ENCODE data around the gene TNRC6C. TPM values are rescaled to one million over a fixed set of nuclear protein-coding genes. Genes with fewer than 3 reads are reported as not detected.
"Not testable (repeated sequence)": the region's sequence is repeated elsewhere in the genome, so short reads cannot be mapped to it uniquely, and the experiment has no call there.

TNRC6C gene
- total RNA-seq, 2 donors from 2014 or later, result 31.0 to 48.1 TPM

DNA sequence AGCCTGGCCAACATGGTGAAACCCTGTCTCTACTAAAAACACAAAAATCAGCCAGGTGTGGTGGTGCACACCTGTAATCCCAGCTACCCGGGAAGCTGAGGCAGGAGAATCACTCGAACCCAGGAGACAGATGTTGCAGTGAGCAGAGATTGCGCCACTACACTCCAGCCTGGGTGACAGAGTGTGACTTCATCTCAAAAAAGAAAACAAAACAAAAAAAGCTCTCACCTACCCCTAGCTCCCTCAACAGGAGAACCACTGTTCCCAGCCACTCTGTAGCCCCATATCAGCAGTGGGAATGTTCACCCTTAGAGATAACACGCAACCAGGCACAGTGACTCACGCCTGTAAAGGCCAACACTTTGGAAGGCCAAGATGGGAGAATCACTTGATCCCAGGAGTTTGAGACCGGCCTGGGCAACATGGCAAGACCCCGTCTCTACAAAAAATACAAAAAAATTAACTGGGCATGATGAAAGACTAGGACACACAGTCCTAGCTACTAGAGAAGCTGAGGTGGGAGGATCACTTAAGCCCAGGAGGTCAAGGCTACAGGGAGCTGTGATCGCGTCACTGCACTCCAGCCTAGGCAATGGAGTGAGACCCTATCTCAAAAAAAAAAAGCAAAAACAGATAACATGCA is 177.5 kb downstream of the TNRC6C start:
- DNase-seq (ENCODE audit: low spot score), result no peak
- intact Hi-C loops (cut with DNase I), result no loop called here

DNA sequence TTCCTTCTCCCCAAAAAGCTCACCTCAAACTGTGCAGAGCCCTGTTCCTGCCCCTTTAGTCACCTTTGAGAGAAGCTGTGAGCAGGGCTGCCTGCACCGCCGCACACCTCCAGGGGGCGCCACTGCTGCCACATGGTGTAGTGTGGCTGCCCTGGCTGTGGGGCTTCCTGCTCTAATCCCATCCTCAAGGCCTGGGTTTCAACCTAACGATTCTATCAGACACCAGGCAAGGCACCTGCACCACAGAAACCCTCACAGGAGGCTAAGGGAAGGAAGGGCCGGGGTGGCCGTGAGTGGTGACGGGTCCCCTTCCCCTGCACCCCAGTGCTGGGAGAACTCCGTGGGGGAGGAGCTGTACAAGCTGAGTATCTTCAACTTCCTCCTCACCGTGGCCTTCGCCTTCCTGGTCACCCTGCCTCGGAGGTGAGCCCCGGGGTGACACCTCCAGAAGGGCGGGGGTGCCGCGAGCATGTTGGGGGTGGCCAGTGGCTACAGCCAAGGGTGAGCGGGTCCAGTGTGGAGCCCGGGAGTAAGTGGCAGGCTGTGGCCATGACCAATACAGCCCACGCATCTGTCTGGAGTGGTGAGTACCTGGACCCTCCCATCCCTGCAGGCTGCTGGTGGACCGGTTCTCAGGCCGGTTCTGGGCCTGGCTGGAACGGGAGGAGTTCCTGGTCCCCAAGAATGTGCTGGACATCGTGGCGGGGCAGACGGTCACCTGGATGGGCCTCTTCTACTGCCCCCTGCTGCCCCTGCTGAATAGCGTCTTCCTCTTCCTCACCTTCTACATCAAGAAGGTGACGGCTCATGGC is 179.1 kb downstream of the TNRC6C start:
- DNase-seq (ENCODE audit: low spot score), result no peak
- intact Hi-C loops (cut with DNase I), result no loop called here

DNA sequence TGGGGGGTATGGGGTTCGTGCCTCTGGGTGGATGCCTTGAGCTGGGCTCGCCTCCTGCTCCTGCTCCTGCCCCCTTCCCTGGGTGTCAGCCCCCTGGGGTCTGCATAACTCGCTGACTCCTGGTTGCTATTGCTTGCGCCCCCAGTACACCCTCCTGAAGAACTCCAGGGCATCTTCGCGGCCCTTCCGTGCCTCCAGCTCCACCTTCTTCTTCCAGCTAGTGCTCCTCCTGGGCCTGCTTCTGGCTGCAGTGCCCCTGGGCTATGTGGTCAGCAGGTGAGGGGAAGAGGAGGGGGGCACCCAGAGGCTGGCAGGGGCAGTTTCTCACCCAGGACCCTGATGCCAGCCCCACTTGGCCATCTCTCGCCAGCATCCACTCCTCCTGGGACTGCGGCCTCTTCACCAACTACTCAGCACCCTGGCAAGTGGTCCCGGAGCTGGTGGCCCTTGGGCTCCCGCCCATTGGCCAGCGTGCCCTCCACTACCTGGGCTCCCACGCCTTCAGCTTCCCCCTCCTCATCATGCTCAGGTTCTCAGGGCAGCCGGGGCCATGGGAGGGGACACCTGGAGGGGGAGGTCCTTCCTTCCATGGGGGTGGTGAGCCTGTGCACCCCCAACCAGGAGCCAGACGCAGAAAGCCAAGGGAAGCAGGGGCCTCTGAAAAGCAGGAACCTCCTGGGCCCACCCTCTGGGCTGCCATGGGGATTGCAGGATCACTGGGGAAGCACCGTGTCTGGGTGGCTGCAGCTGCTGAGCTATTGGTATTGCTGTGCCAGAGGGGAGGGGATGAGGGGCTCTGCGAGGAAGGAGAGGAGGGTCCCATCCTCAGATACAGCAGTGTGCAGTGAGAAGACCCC is 179.9 kb downstream of the TNRC6C start:
- intact Hi-C loops (cut with DNase I), result no loop called here
- DNase-seq (ENCODE audit: low spot score), result no peak

DNA sequence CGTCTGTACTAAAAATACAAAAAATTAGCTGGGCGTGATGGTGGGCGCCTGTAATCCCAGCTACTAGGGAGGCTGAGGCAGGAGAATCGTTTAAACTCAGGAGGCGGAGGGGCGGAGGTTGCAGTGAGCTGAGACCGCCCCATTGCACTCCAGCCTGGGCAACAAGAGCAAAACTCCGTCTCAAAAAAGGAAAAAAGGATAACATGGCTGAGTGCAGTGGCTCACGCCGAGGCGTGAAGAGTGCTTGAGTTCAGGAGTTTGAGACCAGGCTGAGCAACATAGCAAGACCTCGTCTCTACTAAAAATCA is 181.3 kb downstream of the TNRC6C start:
- DNase-seq (ENCODE audit: low spot score); intact Hi-C loops (cut with DNase I): not testable (repeated sequence)

DNA sequence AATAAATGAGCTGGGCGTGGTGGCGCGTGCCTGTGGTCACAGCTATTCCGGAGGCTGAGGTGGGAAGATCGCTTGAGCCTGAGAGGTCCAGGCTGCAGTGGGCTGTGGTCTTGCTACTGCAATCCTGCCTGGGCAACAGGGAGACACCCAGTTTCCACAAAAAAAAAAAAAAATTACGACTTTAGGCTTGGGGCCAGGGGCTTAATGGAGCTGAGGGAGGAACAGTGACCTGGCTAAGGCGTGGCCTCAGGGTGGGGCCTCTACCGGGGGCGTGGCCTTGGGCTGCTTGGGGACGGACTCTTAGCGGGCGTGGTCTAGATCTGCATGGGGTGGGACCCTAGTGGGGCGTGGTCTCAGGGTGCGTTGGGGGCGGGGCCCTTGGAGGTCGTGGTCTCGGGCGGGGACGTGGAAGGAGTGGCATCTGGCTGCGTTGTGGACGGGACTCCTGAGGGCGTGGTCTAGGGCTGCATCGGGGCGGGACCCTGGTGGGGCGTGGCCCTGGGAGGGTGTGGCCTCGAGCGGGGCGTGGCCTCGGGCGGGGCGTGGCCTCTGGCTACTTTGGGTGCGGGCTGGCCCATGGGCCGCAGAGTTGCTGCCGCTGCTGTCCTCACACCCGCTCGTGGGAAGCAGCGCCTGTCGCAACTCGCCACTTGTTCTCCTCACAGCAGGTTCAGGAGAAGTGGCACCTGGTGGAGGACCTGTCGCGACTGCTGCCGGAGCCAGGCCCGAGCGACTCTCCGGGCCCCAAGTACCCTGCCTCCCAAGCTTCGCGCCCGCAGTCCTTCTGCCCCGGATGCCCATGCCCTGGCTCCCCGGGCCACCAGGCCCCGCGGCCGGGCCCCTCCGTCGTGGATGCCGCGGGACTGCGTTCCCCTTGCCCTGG is 181.9 kb downstream of the TNRC6C start:
- peak; percentile 98 for DNase-seq (ENCODE audit: low spot score)
- intact Hi-C loops (cut with DNase I), result no loop called here

DNA sequence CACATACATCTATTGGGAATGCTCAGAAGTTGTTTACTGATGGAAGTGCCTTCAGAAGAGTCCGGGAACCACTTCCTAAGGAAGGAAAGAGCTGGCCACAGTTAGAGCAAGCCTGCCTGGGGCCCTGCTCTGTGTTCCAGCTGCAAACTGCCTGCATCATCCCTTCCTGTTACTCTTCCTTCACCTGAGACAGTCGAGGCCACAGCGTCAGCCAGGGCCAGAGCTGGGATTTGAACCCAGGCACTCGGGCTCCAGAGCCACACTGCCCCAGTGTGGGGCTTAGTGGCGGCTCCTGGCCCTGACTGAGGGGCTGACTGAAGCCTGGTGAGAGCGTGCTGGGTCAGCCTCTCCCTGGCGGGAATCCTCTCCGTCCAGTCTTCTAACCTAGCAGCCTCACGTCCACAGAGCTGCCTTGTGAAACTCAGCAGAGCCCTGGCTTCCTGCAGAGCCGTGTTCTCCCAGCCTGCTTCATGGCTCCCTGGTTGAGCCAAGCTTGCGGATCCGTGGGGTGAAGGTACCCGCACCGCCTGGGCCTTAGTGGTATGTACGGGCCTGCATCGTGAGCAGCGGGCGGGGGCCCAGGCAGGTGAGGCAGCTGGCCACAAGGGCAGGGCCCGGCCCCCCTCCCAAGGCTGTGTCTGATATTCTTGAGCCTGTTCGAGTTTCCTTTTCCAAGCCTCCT is 183.1 kb downstream of the TNRC6C start:
- intact Hi-C loops (cut with DNase I), result no loop called here
- peak; percentile 77 for DNase-seq (ENCODE audit: low spot score)

DNA sequence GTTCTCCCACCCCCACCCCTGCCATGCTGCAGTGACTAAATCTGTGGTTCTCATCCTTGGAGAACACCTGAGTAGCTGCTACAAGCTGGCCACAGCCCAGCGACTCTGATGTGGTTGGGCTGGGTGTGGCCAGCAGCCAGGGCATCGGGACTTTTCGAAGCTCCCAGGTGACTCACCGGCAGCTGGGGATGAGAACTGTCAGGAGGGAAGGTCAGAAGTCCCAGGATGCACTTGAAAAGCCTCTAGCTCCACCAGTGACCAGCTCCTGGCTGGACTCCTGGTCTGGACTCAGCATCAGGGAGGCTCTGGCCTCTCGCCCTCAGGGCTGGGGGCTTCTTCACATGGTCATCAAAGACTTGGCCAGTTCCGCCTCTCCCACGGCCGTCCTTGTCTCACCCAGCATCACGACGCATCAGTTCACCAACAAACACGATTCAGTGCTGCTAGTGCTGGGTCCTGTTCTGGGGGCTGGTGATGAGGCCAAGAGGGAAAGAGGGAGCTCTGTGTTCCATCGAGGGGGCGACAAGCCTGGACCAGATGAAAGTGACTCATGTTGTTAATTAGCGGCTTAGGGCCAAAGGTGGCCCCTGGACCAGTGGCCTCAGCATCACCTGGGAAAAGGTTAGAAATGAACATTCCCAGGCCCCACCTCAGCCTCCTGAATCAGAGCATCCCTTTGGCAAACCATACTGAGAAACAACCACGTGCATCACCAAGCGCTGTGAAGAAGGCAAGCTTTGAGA is 183.8 kb downstream of the TNRC6C start:
- DNase-seq (ENCODE audit: low spot score), result no peak
- intact Hi-C loops (cut with DNase I), result no loop called here

DNA sequence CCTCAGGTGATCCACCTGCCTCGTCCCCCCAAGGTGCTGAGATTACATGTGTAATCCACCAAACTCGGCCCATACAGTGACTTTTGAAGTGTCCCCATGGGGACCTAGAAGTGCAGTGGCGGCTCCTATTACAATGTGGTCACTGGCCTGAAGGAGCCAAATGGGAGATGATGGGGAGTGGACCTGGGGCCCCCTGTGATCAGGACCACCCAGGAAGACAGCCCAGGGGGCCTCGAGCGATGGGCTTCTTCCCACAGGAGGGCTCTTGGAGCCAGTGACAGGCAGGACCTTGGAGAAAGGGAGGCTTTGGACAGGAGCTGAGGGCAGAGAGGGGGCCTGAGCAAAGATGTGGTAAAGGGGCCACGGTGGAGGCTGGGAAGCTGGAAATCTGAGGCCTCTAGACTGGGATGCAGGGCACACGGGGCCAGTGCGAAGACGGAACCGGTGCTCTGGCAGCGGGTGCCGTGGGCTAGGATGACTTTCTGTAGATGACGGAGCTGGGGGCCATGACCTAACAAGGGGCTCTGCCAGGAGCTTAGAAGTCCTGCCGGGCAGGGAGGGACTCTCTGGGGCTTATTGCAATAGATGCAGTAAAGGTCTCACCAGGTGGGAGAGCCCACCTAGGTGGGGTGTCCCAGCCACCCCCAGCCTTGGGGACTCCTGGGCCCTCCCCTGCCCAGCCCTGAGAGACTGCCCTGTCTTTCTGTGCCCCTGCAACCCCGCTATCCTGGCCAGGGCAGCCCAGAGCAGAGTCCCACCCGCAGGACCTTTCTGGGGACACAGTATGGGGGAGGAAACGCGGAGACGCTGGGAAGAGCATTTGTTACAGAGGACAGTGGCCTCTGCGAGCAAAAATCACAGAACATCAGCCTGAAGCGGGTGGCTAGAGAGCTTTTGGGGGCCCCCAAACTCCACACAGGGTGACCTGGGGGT is 185.0 kb downstream of the TNRC6C start:
- no peak for DNase-seq (ENCODE audit: low spot score)
- intact Hi-C loops (cut with DNase I), result no loop called here

DNA sequence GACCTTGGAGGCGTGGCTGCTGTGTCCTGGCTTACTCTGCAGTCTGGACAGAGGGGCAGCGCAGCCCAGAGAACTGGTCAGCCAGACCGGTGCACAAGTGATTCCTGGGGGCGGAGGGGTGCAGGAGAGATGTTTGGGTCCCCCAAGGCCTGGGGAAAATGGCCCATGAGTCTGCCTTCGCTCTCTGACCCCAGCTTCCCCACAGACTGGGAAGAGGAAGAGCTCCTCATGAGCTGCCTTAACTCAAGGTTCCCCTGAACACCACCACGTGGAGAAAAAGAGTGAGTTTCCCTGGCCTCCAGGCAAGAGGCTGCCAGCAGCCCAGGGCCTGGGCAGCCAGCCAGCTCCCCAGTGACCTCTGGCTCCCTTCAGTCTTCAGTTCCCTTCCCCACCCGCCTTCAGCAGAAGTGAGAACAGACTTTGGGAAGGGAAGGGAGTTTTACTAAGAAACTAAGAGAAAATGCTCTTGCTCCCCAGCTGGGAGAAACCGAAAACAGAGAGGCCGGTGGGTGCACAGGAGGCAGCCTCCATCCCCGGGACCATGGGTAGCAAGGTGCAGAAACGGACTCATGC is 185.7 kb downstream of the TNRC6C start:
- intact Hi-C loops (cut with DNase I), result no loop called here
- peak; percentile 93 for DNase-seq (ENCODE audit: low spot score)

DNA sequence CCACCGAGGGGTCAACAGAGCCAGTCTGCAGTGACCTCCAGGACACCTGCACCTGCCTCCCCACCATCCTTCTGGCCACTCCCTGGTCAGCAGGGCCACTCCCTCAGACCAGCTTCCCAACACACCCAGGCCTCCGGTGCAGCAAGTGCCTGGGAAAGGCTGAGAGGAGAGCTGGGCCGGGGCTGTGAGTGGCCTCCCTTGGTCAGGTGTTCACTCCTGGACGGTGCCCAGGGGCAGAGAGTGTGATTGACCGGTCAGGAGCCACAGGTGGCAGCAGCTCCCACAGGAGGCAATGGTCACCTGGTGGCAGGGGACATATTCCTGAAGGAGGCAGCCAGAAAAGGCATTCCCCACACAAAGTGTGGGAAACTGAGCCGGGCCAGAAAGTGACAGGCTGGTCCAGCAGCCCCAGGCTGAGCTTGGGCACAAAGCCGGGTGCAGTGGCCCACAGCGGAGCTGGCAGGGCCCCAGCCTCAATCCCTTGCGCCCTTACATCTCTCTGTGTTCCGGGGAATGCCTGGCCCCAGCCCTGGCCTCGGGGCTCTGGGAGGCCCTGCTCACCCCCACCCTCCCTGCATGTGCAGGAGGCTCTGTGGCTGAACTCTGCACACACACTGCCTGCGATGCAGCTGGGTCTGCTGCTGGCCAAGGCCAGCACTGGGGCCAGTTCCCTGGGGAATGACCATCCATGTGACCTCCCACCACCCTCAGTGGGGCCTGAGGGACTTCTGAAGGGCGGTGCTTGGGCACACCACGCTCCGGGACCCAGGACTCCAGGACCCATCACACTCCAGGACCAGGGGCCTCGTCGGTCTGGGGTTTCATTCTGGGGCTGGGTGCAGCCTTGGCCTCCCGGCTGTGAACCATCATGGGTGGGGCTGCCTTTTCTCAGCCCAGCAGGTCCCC is 186.5 kb downstream of the TNRC6C start:
- intact Hi-C loops (cut with DNase I), result no loop called here
- peak; percentile 80 for DNase-seq (ENCODE audit: low spot score)

DNA sequence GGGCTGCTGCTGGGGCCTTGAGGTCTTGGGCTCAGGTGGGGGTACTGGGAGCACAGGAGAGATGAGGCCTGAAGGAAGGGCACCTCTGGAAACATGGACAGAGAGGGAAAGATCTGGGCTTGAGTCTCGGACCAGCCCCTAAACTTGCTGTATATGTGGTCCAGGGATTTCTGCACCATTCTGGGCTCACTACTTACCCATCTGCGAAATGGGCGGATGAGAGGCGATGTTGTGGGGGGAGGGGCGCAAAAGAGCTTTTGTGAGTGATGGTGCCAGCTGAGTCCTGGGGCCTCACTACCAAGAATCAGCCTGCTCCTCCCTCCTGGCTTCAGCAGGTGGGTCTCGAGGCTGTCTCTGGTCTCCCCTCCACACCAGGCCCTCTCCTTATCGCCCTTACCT is 188.0 kb downstream of the TNRC6C start:
- peak; percentile 47 for DNase-seq (ENCODE audit: low spot score)
- intact Hi-C loops (cut with DNase I), result no loop called here

DNA sequence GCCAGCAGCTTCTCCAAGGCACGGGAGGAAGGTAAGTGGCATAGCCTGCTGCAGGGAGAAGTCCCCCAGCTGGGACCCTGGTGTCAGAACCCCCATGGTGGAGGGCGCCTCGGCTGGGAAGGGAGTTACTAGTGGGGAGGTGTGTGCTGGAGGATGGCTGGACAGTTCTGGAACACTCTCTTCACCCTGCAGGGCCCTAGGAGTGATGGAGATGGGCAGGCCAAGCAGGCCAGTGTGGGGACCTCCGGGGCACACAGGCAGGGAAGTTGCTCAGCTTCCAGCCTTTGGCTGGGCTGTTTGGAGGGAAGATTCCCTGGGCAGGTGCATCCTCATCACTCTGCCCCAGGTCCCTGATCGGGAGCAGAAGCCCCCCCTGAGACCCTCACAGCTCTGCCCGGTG is 188.4 kb downstream of the TNRC6C start:
- DNase-seq (ENCODE audit: low spot score), result peak; percentile 46
- intact Hi-C loops (cut with DNase I), result no loop called here

DNA sequence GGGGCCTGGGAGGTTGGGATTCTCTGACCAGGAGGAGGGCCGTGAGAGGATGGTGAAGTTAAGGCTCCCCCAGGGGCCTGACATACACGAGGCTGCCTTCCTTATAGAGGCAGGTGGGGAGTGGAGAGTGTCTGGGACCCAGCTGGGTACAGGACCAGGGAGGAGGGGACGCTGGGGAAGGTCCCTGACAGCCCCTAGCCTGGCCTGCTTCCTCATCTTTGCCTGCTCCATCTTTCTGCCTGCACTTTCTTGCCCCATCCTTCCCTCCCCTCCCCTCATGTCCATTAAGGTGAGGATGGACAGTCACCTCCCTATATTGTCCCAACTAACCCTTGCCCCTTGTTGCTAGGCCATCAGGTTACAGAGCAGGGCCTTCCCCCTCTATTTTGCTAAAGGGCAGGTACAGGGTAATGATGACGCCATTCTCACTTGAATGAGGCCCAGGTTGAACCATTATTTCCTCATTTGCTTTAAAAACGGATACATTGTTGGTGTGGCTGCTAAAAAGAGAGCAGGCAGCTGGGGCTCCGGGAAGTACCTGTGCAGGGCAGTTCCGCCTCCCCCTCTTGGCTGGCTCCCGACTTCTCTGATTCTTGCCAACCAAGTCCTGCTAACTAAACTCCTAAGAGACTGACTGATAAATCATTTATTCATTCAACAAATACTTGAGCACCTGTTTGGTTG is 189.0 kb downstream of the TNRC6C start:
- peak; percentile 66 for DNase-seq (ENCODE audit: low spot score)
- intact Hi-C loops (cut with DNase I), result no loop called here

DNA sequence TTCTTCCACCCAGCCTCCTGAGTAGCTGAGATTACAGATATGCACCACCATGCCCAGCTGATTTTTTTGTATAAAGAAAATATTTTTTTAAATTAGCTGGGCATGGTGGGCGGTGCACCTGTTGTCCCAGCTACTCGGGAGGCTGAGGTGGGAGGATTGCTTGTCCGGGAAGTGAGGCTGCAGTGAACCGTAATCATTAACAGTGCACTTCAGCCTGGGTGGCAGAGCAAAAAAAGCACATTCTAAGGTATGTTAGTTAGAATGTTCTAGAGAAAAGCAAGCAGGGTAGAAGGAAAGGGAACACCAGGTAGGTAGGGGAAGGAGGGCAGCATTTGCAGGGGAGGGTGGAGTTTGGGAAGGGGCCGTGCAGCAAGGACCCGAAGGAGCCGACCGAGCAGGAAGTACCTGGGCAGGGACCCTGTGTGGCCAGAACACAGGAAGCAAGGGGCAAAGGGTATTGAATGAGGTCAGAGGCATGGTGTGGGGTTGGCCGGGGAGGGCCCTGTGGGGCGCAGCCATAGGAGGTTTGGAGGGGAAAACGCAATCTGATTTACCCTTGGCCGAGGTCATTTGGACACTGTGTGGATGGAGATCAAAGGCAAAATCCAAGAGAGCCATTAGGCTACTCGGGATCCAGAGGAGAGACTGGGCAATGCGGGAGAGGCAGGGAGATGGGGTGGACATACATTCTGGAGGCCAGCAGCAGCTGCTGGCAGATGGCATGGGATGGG is 189.9 kb downstream of the TNRC6C start:
- DNase-seq (ENCODE audit: low spot score), result no peak
- intact Hi-C loops (cut with DNase I), result no loop called here

All from posterior vena cava (tissue), 2 donors.